Activated naive CD4-positive, alpha-beta T cell treated with anti-CD3 and anti-CD28 coated beads for 36 hours (primary cell): ENCODE results near the gene ICAM4. TPM values are rescaled to one million over a fixed set of nuclear protein-coding genes. Genes with fewer than 3 reads are reported as not detected.

ENCODE experiments used
- CTCF ChIA-PET: fragments of 350-600 bp; sonication (Branson Sonifier 250); formaldehyde crosslinking; loops from one replicate; lab custom pipeline; 2021; ENCODE audit warnings: antibody characterized with exemption; lab: Charles Lee
- DNase-seq: peaks from one replicate; pipeline ENCODE4 v3.0.0-alpha.2; 2020
- H3K27ac Mint-ChIP-seq: one replicate; pipeline ENCODE4 v1.8.0; 2021; ENCODE audit warnings: mild to moderate bottlenecking, mixed read lengths
- H3K27me3 Mint-ChIP-seq: one replicate; pipeline ENCODE4 v1.8.0; 2021; ENCODE audit warnings: low read depth, mixed read lengths
- H3K36me3 Mint-ChIP-seq: one replicate; pipeline ENCODE4 v1.8.0; 2021; ENCODE audit warnings: low read depth, mixed read lengths
- H3K4me1 Mint-ChIP-seq: one replicate; pipeline ENCODE4 v1.8.0; 2021; ENCODE audit warnings: low read depth, mixed read lengths
- H3K4me3 Mint-ChIP-seq: one replicate; pipeline ENCODE4 v1.8.0; 2021; ENCODE audit warnings: mild to moderate bottlenecking, moderate library complexity, mixed read lengths
- H3K9me3 Mint-ChIP-seq: one replicate; pipeline ENCODE4 v1.8.0; 2021; ENCODE audit warnings: mixed read lengths
- intact Hi-C: fragments of 100-400 bp; cut with micrococcal nuclease; formaldehyde crosslinking; loops from one replicate; pipeline ENCODE4 v1.15.1; 2023
- total RNA-seq, 2 experiments: library from RNA; stranded (reverse); gene quantifications; one replicate each; pipeline ENCODE4 v1.2.3, GENCODE V29; 2021

The ICAM4 gene
- total RNA-seq, 2 experiments from 2014 or later: not detected

DNA sequence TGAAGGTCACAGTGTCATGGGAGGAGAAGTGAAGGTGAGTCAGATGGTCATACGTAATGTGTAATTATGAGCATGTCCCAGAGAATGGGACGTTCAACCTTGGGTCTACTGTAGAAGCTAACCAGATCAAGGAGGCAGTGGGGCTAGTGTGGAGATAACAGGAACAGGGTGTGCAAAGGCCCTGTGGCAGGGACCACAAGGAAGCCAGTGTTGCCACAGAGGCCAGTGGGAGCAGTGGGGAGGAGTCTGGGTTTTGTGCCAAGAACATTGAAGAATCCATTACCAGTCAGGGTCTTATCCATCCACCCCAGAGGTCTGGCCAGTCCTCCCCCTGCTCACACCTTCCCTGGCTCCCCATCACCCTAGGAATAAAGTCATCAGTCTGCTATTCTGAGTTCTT lies 31.4 kb upstream of the ICAM4 start:
- intact Hi-C loops: no loop called here
- H3K9me3 Mint-ChIP-seq: no peaks in the 10 kb centered on the region
- H3K4me3 Mint-ChIP-seq: no peak overlapping the region
- no peaks in the 10 kb centered on the region for H3K27me3 Mint-ChIP-seq
- CTCF ChIA-PET: interaction anchor here (1.4 kb wide), 1 partner anchor 136 kb away, joined by 4 read pairs; no protein-coding TSS in a partner anchor
- H3K36me3 Mint-ChIP-seq: peaks cover 35% of the 10 kb centered on the region
- no peak for DNase-seq
- H3K27ac Mint-ChIP-seq: no peak overlapping the region
- H3K4me1 Mint-ChIP-seq: peaks cover 51% of the 10 kb centered on the region

DNA sequence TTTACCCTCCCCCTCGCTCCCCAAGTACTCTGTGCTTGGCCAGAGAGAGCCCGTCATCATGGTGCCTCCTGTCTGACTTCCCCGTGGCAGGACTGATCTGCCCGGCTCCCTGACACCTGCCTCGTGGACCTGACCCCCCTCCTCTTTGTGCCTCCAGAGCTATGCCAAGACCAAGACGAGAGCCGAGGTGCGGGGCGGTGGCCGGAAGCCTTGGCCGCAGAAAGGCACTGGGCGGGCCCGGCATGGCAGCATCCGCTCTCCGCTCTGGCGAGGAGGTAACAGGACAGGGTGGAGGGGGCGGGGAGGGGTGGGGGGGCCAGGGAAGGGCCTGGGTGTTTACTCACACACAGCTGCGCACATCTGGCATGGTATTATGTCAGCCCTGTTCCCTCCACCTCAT lies 30.2 kb upstream of the ICAM4 start:
- CTCF ChIA-PET: interaction anchor here (0.5 to 5.5 kb wide), 2 partner anchors 84 to 131 kb away, joined by 3 to 70 read pairs; no protein-coding TSS in a partner anchor
- peaks cover 47% of the 10 kb centered on the region for H3K4me1 Mint-ChIP-seq
- H3K27me3 Mint-ChIP-seq: no peaks in the 10 kb centered on the region
- peaks cover 35% of the 10 kb centered on the region for H3K36me3 Mint-ChIP-seq
- intact Hi-C loops: no loop called here
- no peak for DNase-seq
- H3K9me3 Mint-ChIP-seq: no peaks in the 10 kb centered on the region
- H3K4me3 Mint-ChIP-seq: no peak overlapping the region
- H3K27ac Mint-ChIP-seq: no peak overlapping the region

DNA sequence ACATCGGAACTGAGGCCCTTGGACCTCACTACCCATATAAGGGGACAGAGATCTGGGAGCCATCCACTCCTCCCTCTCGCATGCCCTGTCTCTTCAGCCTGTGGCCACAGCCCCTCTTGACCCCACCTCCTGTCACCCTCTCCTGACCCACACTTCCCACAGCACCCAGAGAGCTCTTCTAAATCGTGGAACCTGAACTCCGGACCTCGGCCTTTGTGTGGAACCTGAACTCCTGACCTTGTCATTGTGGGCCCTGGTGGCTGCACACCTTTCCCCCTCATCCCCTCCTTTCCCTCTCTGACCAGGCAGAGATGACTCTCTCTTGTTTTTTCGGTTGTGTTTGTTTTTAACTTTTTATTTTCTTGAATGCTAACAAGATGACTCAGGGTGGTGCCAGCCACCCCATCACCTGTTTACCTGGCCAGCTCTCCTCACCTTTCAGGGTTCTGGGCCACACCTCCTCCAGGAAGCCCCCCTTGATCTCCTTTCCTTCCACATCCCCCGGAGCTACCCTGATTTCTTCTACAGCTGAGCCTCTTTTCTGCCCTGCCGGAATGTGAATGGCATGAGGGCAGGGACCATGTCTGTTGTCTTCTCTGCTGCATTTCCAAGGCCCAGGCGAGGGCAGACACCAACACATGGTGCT lies 29.7 kb upstream of the ICAM4 start:
- no peak for DNase-seq
- Mint-ChIP-seq H3K9me3 (no peaks in the 10 kb centered on the region), H3K27ac (no peak overlapping the region), H3K27me3 (no peaks in the 10 kb centered on the region), H3K4me3 (no peak overlapping the region), H3K4me1 (peaks cover 44% of the 10 kb centered on the region), H3K36me3 (peaks cover 33% of the 10 kb centered on the region)
- CTCF ChIA-PET: interaction anchor here (0.5 to 5.5 kb wide), 3 partner anchors 11 to 131 kb away, joined by 3 to 70 read pairs (median 3); no protein-coding TSS in a partner anchor
- intact Hi-C loops: no loop called here

DNA sequence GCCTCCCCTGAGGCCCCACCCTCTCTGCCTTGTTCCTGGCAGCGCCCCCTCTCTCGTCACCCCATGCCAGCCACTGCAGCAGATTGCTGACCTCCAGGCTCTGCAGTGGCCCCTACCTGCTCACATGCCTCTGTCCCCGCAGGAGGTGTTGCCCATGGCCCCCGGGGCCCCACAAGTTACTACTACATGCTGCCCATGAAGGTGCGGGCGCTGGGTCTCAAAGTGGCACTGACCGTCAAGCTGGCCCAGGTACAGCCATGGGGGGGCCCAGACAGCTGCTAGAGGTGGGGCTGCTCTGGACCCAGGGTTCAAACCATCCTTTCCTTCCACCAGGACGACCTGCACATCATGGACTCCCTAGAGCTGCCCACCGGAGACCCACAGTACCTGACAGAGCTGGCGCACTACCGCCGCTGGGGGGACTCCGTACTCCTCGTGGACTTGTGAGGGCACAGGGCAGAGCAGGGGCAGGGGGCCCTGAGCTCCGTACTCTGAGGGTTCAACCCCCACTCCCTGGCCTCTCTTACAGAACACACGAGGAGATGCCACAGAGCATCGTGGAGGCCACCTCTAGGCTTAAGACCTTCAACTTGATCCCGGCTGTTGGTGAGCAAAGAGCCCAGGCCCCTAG lies 28.6 kb upstream of the ICAM4 start:
- no peak overlapping the region for H3K27ac Mint-ChIP-seq
- no peak for DNase-seq
- CTCF ChIA-PET: interaction anchor here (0.6 to 5.5 kb wide), 22 partner anchors 8 to 399 kb away, joined by 3 to 70 read pairs (median 4); partner anchors contain the start of genes ICAM1, ICAM5 and TYK2
- intact Hi-C loops: no loop called here
- H3K4me1 Mint-ChIP-seq: peaks cover 36% of the 10 kb centered on the region
- H3K9me3 Mint-ChIP-seq: no peaks in the 10 kb centered on the region
- no peaks in the 10 kb centered on the region for H3K27me3 Mint-ChIP-seq
- no peak overlapping the region for H3K4me3 Mint-ChIP-seq
- H3K36me3 Mint-ChIP-seq: peaks cover 33% of the 10 kb centered on the region

DNA sequence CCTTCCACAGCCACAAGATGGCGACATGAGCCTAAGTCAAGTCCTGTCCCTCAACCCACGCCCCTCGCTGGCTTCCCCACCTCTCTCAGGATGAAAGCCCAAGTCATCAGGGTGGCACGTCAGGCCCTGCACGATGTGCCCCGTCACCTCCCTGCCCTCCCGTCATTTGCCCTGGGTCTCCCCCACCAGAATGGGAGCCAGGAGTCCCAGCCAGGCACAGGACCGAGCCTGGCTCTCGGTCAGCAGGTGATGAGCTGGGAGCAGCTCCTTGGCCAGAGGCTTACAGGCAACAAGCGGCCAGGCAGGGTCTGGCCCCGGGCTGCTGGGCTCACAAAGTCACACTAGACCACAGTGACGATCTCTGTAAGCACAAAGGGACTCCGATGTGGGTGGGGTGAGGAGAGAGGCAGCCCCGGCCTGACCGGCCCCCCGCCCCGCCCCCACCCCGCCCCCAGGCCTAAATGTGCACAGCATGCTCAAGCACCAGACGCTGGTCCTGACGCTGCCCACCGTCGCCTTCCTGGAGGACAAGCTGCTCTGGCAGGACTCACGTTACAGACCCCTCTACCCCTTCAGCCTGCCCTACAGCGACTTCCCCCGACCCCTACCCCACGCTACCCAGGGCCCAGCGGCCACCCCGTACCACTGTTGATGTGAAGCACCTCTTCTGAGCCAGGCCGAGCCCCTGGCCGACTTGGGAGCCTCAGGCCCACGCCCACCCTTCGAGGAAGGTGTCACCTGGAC lies 27.4 kb upstream of the ICAM4 start:
- Mint-ChIP-seq H3K36me3 (peaks cover 26% of the 10 kb centered on the region), H3K4me3 (no peak overlapping the region), H3K27ac (peak overlapping the region; percentile 81), H3K27me3 (no peaks in the 10 kb centered on the region), H3K4me1 (peaks cover 25% of the 10 kb centered on the region), H3K9me3 (no peaks in the 10 kb centered on the region)
- CTCF ChIA-PET: interaction anchor here (0.5 to 5.5 kb wide), 29 partner anchors 9 to 712 kb away, joined by 3 to 70 read pairs (median 4); partner anchors contain the start of genes ICAM1, ICAM5 and TYK2
- DNase-seq: peak; percentile 99
- intact Hi-C loops: loop anchor here (1.0 kb wide), 2 partner anchors 10 to 131 kb away; no protein-coding TSS in a partner anchor

DNA sequence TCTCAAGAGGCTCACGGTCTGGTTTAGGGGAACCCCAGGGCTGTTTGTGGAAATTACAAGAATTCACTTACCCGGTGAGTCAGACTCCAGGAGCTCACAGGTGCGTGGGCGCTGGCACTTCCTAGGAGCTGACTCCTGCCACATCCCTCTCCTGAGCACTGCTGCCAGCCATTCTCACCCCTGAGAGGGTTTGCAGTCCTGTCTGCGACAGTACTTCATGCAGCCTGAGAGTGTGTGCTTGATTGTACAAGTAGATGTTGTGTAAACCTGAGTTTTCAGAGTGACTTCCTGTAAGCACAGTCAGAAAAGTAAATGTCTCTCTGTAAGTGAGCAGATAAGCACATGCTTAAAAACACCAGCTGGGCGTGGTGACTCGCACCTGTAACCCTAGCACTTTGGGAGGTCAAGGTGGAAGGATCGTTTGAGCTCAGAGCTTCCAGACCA lies 26.6 kb upstream of the ICAM4 start:
- Mint-ChIP-seq H3K27me3 (no peaks in the 10 kb centered on the region), H3K4me3 (no peak overlapping the region), H3K27ac (peak overlapping the region; percentile 80), H3K9me3 (no peaks in the 10 kb centered on the region), H3K4me1 (peaks cover 23% of the 10 kb centered on the region), H3K36me3 (peaks cover 25% of the 10 kb centered on the region)
- DNase-seq: peak; percentile 74
- CTCF ChIA-PET: interaction anchor here (0.6 to 5.5 kb wide), 13 partner anchors 10 to 156 kb away, joined by 3 to 70 read pairs (median 4); partner anchors contain the start of genes ICAM1, ICAM5 and TYK2
- intact Hi-C loops: loop anchor here (2.0 kb wide), 1 partner anchor 121 kb away; the partner anchor contains the start of gene TYK2

DNA sequence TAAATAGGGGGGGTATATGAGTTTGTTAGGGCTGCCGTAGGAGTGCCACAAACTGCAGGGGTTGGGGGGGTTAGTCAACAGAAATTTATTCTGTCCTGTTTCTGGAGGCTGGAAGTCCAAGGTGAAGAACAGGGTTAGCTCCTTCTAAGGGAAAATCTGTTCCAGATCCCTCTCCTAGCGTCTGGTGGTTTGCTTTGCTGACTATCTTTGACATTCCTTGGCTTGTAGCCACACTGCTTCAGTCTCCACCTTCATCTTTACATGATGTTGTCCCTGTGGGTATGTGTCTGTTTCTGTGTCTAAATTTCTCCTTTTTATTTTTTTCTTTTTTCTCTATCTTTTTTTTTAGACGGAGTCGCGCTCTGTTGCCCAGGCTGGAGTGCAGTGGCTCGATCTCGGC lies 24.0 kb upstream of the ICAM4 start:
- DNase-seq: no peak
- CTCF ChIA-PET: no interaction called here
- no peak overlapping the region for H3K27ac Mint-ChIP-seq
- H3K4me1 Mint-ChIP-seq: peaks cover 21% of the 10 kb centered on the region
- no peaks in the 10 kb centered on the region for H3K9me3 Mint-ChIP-seq
- H3K36me3 Mint-ChIP-seq: peaks cover 9% of the 10 kb centered on the region
- no peak overlapping the region for H3K4me3 Mint-ChIP-seq
- H3K27me3 Mint-ChIP-seq: no peaks in the 10 kb centered on the region
- intact Hi-C loops: no loop called here

DNA sequence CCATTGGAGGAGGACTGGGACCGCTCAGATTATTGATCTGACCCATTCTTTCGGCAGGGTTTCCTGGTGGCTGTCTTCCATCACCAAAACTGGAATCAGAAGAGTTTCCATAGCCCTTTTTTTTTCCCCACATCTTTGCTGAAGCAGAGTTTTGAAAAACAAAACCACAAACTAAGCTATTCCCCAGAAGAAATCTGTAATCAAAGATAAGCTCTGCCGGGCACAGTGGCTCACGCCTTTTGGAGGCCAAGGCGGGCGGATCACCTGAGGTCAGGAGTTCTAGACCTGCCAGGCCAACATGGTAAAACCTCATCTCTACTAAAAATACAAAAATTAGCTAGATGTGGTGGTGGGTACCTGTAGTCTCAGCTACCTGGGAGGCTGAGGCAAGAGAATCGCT lies 20.0 kb upstream of the ICAM4 start:
- DNase-seq: no peak
- CTCF ChIA-PET: interaction anchor here (1.9 kb wide), 1 partner anchor 122 kb away, joined by 10 read pairs; no protein-coding TSS in a partner anchor
- H3K27ac Mint-ChIP-seq: no peak overlapping the region
- no peak overlapping the region for H3K4me3 Mint-ChIP-seq
- no peaks in the 10 kb centered on the region for H3K9me3 Mint-ChIP-seq
- intact Hi-C loops: no loop called here
- peaks cover 16% of the 10 kb centered on the region for H3K4me1 Mint-ChIP-seq
- no peaks in the 10 kb centered on the region for H3K27me3 Mint-ChIP-seq
- H3K36me3 Mint-ChIP-seq: peaks cover under 1% of the 10 kb centered on the region

DNA sequence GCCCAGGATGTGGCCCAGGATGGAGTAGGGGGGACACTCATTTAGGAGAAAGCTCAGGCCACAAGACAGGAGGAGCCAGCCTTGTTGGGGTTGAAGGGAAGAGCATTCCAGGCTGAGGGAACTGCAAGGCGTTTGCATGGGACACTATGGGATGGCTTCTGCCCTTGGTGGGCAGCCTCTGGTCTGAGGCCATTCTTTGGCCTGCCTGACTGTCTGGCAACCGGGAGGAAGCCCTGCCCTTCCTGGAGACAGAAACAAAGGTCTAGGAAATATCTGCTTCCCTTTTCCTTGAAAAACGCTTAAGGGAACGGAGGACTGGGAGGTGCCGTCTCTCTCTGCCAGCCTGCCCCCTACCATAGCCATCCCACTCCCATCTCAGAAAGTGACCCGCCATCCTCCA lies 18.7 kb upstream of the ICAM4 start:
- H3K27ac Mint-ChIP-seq: no peak overlapping the region

DNA sequence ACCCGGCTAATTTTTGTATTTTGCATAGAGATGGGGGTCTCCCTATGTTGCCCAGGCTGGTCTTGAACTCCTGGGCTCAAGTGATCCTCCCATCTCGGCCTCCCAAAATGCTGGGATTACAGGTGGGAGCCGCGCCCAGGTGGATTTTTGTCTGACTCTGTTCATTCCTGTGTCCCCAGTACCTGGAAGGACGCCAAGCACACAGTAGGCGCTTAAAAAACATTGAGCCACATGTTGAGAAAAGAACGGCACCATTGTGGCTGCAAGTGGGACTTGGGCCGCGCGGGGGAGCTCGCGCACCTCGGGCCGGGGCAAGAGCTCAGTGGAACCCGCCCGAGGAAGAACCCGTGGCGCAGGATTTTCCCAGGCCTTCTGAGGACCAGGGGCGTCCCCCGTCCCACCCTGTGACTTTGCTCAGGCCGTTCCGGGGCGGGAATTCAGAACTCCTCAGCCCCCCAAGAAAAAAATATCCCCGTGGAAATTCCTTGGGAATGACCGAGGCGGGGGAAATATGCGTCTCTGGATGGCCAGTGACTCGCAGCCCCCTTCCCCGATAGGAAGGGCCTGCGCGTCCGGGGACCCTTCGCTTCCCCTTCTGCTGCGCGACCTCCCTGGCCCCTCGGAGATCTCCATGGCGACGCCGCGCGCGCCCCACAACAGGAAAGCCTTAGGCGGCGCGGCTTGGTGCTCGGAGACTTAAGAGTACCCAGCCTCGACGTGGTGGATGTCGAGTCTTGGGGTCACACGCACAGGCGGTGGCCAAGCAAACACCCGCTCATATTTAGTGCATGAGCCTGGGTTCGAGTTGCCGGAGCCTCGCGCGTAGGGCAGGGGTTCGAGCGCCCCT lies 17.2 kb upstream of the ICAM4 start:
- H3K4me3 Mint-ChIP-seq: peak overlapping the region; percentile 78
- H3K27ac Mint-ChIP-seq: peak overlapping the region; percentile 85
- H3K27me3 Mint-ChIP-seq: no peaks in the 10 kb centered on the region
- peaks cover 9% of the 10 kb centered on the region for H3K36me3 Mint-ChIP-seq
- intact Hi-C loops: loop anchor here (1.0 to 2.0 kb wide), 5 partner anchors 10 to 233 kb away; partner anchors contain the start of genes FDX2, KEAP1 and TYK2
- peaks cover 31% of the 10 kb centered on the region for H3K4me1 Mint-ChIP-seq
- no peaks in the 10 kb centered on the region for H3K9me3 Mint-ChIP-seq
- DNase-seq: peak; percentile 93
- CTCF ChIA-PET: interaction anchor here (0.6 to 5.4 kb wide), 26 partner anchors 10 to 270 kb away, joined by 3 to 85 read pairs (median 4); partner anchors contain the start of genes ICAM4, ICAM5 and TYK2

More for the DNA sequence above, 18.7 kb upstream of the ICAM4 start:
- peaks cover 5% of the 10 kb centered on the region for H3K36me3 Mint-ChIP-seq
- no peaks in the 10 kb centered on the region for H3K9me3 Mint-ChIP-seq
- H3K27me3 Mint-ChIP-seq: no peaks in the 10 kb centered on the region
- intact Hi-C loops: no loop called here
- H3K4me1 Mint-ChIP-seq: peaks cover 27% of the 10 kb centered on the region
- DNase-seq: no peak
- no peak overlapping the region for H3K4me3 Mint-ChIP-seq
- CTCF ChIA-PET: interaction anchor here (2.8 to 5.4 kb wide), 4 partner anchors 8 to 169 kb away, joined by 11 to 85 read pairs (median 58); no protein-coding TSS in a partner anchor

DNA sequence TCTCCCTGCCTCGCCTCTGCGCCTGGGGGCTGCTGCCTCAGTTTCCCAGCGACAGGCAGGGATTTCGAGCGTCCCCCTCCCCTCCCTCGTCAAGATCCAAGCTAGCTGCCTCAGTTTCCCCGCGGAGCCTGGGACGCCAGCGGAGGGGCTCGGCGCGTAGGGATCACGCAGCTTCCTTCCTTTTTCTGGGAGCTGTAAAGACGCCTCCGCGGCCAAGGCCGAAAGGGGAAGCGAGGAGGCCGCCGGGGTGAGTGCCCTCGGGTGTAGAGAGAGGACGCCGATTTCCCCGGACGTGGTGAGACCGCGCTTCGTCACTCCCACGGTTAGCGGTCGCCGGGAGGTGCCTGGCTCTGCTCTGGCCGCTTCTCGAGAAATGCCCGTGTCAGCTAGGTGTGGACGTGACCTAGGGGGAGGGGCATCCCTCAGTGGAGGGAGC lies 16.6 kb upstream of the ICAM4 start:
- Mint-ChIP-seq H3K27ac (peak overlapping the region; percentile 85), H3K4me3 (peak overlapping the region; percentile 78), H3K9me3 (no peaks in the 10 kb centered on the region), H3K27me3 (no peaks in the 10 kb centered on the region), H3K36me3 (peaks cover 13% of the 10 kb centered on the region), H3K4me1 (peaks cover 34% of the 10 kb centered on the region)
- CTCF ChIA-PET: interaction anchor here (0.6 to 5.4 kb wide), 21 partner anchors 10 to 242 kb away, joined by 3 to 85 read pairs (median 7); partner anchors contain the start of genes ICAM4, ICAM5 and TYK2
- intact Hi-C loops: loop anchor here (2.0 kb wide), 3 partner anchors 47 to 233 kb away; partner anchors contain the start of genes FDX2, KEAP1 and TYK2
- peak; percentile 72 for DNase-seq
